ENCODE data around the gene NEK2.
"Not testable (repeated sequence)": the region's sequence is repeated elsewhere in the genome, so short reads cannot be mapped to it uniquely, and the experiment has no call there.

The NEK2 gene

GRCh38 chr1:211695135-211695816 is 19.9 kb upstream of the NEK2 start:
- no peak for DNase-seq (ENCODE audit: low read depth)

- DNase-seq (ENCODE audit: low read depth): not testable (repeated sequence)
Observed at GRCh38 chr1:211693911-211694310, 18.5 kb upstream of the NEK2 start.

- DNase-seq (ENCODE audit: low read depth): no peak
Observed at GRCh38 chr1:211688421-211688820, 13.0 kb upstream of the NEK2 start.

- DNase-seq (ENCODE audit: low read depth): no peak
Observed at GRCh38 chr1:211687462-211688215, 12.2 kb upstream of the NEK2 start.

GRCh38 chr1:211685823-211686222 is 10.4 kb upstream of the NEK2 start:
- DNase-seq (ENCODE audit: low read depth): no peak

GRCh38 chr1:211684791-211685190 is 9.4 kb upstream of the NEK2 start:
- no peak for DNase-seq (ENCODE audit: low read depth)

- DNase-seq (ENCODE audit: low read depth): no peak
Observed at GRCh38 chr1:211684331-211684730, 8.9 kb upstream of the NEK2 start.

GRCh38 chr1:211683396-211684297 is 8.2 kb upstream of the NEK2 start:
- no peak for DNase-seq (ENCODE audit: low read depth)

GRCh38 chr1:211682186-211682585 is 6.8 kb upstream of the NEK2 start:
- not testable (repeated sequence) for DNase-seq (ENCODE audit: low read depth)

GRCh38 chr1:211680752-211681327 is 5.4 kb upstream of the NEK2 start:
- peak; percentile 80 for DNase-seq (ENCODE audit: low read depth)

- DNase-seq (ENCODE audit: low read depth): no peak
Observed at GRCh38 chr1:211677659-211678058, 2.2 kb upstream of the NEK2 start.

GRCh38 chr1:211676761-211677160 is 1.3 kb upstream of the NEK2 start:
- no peak for DNase-seq (ENCODE audit: low read depth)

GRCh38 chr1:211676106-211676583 is 724 bp upstream of the NEK2 start:
- DNase-seq (ENCODE audit: low read depth): no peak

- DNase-seq (ENCODE audit: low read depth): no peak
Observed at GRCh38 chr1:211667065-211667617, 8.3 kb downstream of the NEK2 start.

- no peak for DNase-seq (ENCODE audit: low read depth)
Observed at GRCh38 chr1:211660718-211661222, 14.7 kb downstream of the NEK2 start.

- DNase-seq (ENCODE audit: low read depth): no peak
Observed at GRCh38 chr1:211656728-211657127, 18.7 kb downstream of the NEK2 start.

- DNase-seq (ENCODE audit: low read depth): no peak
Observed at GRCh38 chr1:211654838-211655787, 20.3 kb downstream of the NEK2 start.

- DNase-seq (ENCODE audit: low read depth): no peak
Observed at GRCh38 chr1:211653959-211654496, 21.4 kb downstream of the NEK2 start.

GRCh38 chr1:211653293-211653692 is 22.1 kb downstream of the NEK2 start:
- no peak for DNase-seq (ENCODE audit: low read depth)

GRCh38 chr1:211652371-211652770 is 23.1 kb downstream of the NEK2 start:
- no peak for DNase-seq (ENCODE audit: low read depth)
